Breast epithelium (tissue), 4 donors: Measurements from ENCODE around the gene GINS3. TPM values are rescaled to one million over a fixed set of nuclear protein-coding genes. Genes with fewer than 3 reads are reported as not detected.
"Not testable (repeated sequence)": the region's sequence is repeated elsewhere in the genome, so short reads cannot be mapped to it uniquely, and the experiment has no call there.

Experiments
- DNase-seq, 2 donors: peaks; one replicate each; pipeline ENCODE4 v3.0.0-alpha.2; 2019; ENCODE audit warnings: low spot score in 2 of 2
- H3K27ac ChIP-seq, 2 donors: fragments of 200-600 bp; sonication (generic) in 1 of 2; one replicate each; pipeline ENCODE4 v1.5.1; 2016 to 2019; ENCODE audit warnings: mild to moderate bottlenecking in 1 of 2
- H3K27me3 ChIP-seq, 2 donors: fragments of 200-600 bp; sonication (generic) in 1 of 2; one replicate each; pipeline versions ENCODE4 v1.5.1 to v1.6.0; 2017 to 2019; ENCODE audit warnings: control low read depth in 1 of 2, mild to moderate bottlenecking in 1 of 2
- H3K36me3 ChIP-seq: fragments of 200-600 bp; one replicate; pipeline ENCODE4 v1.5.1; 2019
- H3K4me1 ChIP-seq, 2 donors: fragments of 200-600 bp; sonication (generic); one replicate each; pipeline ENCODE4 v1.5.1; 2016 to 2019; ENCODE audit warnings: control low read depth in 1 of 2
- H3K4me3 ChIP-seq, 3 donors: fragments of 200-600 bp; sonication (generic); 1 replicate in 2 of 3; 2 replicates in 1 of 3; pipeline ENCODE4 v1.5.1; 2016 to 2019; ENCODE audit warnings: mild to moderate bottlenecking in 3 of 3, moderate library complexity in 2 of 3
- H3K9me3 ChIP-seq, 2 donors: fragments of 200-600 bp; sonication (generic) in 1 of 2; one replicate each; pipeline ENCODE4 v1.5.1; 2016 to 2019; ENCODE audit warnings: control low read depth in 1 of 2
- CTCF ChIP-seq, 3 donors: fragments of 450-650 bp; IDR thresholded peaks; one replicate each; pipeline ENCODE4 v1.5.1; 2016 to 2017; ENCODE audit warnings: antibody characterized with exemption in 3 of 3, mild to moderate bottlenecking in 3 of 3, moderate library complexity in 3 of 3
- POLR2A ChIP-seq: fragments of 450-650 bp; IDR thresholded peaks from one replicate; pipeline ENCODE4 v1.6.1; 2016; ENCODE audit warnings: antibody characterized with exemption, mild to moderate bottlenecking, moderate library complexity
- POLR2AphosphoS5 ChIP-seq, 3 donors: sonication (generic); formaldehyde crosslinking; IDR thresholded peaks; one replicate each; pipeline ENCODE4 v1.6.1; 2017; ENCODE audit warnings: antibody characterized with exemption in 3 of 3
- intact Hi-C: fragments of 100-400 bp; cut with DNase I; formaldehyde crosslinking; loops from one replicate; pipeline ENCODE4 v1.15.1; 2023; ENCODE audit warnings: low total_unique reads
- total RNA-seq, 3 donors: library from RNA; depleted of rRNA; stranded (reverse); fragments of >200 nt; gene quantifications; one replicate each; pipeline ENCODE4 v1.1.0, GENCODE V29; 2016

Gene GINS3
- total RNA-seq, 3 donors from 2014 or later: 2.9 to 7.5 (median 4.5) TPM

DNA sequence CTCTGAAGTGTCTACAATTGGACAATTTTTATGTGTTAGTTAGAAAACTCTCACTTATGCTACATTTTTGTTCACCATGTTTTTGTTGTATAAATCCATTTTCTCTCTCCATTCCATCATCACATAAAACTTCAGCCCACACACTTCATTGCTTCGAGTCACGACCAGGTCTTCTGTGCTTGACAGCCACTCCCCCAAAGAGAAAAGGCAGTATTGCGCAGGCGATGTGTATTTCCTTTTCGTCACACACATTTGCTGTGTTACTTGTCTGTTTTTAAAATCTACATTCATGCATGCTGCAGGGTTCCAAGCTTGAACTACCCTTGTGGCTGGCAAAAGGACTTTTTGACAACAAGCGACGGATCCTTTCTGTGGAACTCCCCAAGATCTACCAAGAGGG, 10.5 kb downstream of the GINS3 start:
- Histone ChIP-seq H3K27ac (no peak overlapping the region), H3K4me3 (no peak overlapping the region), H3K4me1 (no peaks in the 10 kb centered on the region), H3K36me3 (no peaks in the 10 kb centered on the region), H3K9me3 (no peaks in the 10 kb centered on the region), H3K27me3 (no peaks in the 10 kb centered on the region)
- TF ChIP-seq POLR2A: no peak
- no peak for TF ChIP-seq CTCF (IDR thresholded peaks at IDR 0.05)
- no peak for TF ChIP-seq POLR2AphosphoS5 (IDR thresholded peaks at IDR 0.05)
- intact Hi-C loops: no loop called here
- no peak for DNase-seq

- no peaks in the 10 kb centered on the region for H3K36me3 ChIP-seq
- intact Hi-C loops: no loop called here
- no peaks in the 10 kb centered on the region for H3K4me1 ChIP-seq
- peak in 1 of 2 donors; percentile 71 for DNase-seq
- no peaks in the 10 kb centered on the region for H3K27me3 ChIP-seq
- TF ChIP-seq POLR2A (no peak), POLR2AphosphoS5 (IDR thresholded peaks at IDR 0.05) (no peak)
- no peaks in the 10 kb centered on the region for H3K9me3 ChIP-seq
- H3K27ac ChIP-seq: no peak overlapping the region
- H3K4me3 ChIP-seq: no peak overlapping the region
These were observed 17.2 kb downstream of the GINS3 start for GRCh38 chr16:58409316-58409973.

DNA sequence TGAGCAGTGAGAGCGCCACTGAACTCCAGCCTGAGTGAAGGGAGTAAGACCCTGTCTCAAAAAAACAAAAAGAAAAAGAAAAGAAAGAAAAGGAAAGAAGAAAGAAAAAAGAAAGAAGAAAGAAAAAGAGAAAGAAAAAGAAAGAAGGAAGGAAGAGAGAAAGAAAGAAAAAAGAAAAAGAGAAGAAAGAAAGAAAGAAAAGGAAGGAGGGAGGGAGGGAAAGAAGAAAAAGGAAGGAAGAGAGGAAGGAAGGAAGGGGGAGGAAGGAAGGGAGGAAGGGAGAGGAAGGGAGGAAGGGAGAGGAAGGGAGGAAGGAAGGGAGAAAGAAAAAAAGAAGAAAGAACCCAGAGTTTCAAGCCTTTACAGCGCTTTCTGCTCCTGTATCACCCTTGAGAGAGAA, 19.1 kb downstream of the GINS3 start:
- intact Hi-C loops: no loop called here
- Histone ChIP-seq H3K4me3 (no peak overlapping the region), H3K27ac (no peak overlapping the region), H3K36me3 (no peaks in the 10 kb centered on the region), H3K27me3 (no peaks in the 10 kb centered on the region), H3K9me3 (no peaks in the 10 kb centered on the region), H3K4me1 (no peaks in the 10 kb centered on the region)
- TF ChIP-seq CTCF (IDR thresholded peaks at IDR 0.05) (no peak), POLR2A (no peak), POLR2AphosphoS5 (IDR thresholded peaks at IDR 0.05) (no peak)
- DNase-seq: no peak

DNA sequence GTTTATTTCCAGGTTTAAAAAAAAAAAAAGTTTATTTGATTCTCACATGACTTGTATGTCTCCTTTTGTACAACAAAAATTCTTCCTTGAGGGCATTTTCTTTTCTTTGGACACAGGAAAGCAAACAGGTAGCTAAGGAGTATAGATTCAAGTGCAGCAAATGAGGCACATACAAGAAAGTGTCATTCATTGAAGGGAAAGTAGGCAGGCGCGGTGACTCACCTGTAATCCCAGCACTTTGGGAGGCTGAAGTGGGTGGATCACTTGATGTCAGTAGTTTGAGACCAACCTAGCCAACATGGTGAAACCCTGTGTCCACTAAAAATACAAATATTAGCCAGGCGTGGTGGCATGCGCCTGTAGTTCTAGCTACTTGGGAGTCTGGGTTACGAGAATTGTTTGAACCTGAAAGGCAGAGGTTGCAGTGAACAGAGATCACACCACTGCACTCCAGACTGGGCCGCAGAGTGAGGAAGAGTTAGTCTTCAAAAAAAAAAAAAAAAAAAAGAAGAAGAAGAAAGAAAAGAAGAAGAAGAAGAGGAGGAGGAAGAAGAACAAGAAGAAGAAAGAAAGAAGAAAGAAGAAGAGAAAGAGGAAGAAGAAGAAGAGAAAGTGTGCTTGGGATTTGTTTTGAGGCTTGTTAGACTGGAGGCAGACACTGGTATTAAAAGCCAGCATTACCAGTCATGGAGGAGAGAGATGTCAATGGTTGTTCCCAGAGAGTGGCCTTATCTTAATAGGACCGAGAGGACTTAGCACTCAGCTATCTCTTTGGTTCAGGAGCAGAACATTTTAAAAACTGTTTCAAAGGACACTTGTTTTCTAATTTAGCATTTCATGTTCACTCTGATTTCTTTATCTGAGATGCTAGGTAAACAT, 19.7 kb downstream of the GINS3 start:
- H3K9me3 ChIP-seq: no peaks in the 10 kb centered on the region
- H3K36me3 ChIP-seq: no peaks in the 10 kb centered on the region
- H3K27me3 ChIP-seq: no peaks in the 10 kb centered on the region
- H3K4me3 ChIP-seq: no peak overlapping the region
- intact Hi-C loops: no loop called here
- TF ChIP-seq POLR2AphosphoS5 (IDR thresholded peaks at IDR 0.05) (no peak), POLR2A (no peak), CTCF (IDR thresholded peaks at IDR 0.05) (no peak)
- H3K27ac ChIP-seq: no peak overlapping the region
- no peak for DNase-seq
- no peaks in the 10 kb centered on the region for H3K4me1 ChIP-seq

GRCh38 chr16:58412615-58412970, 20.3 kb downstream of the GINS3 start:
- H3K27ac ChIP-seq, H3K27me3 ChIP-seq, H3K36me3 ChIP-seq, intact Hi-C loops, H3K4me1 ChIP-seq, H3K9me3 ChIP-seq, DNase-seq, H3K4me3 ChIP-seq: not testable (repeated sequence)

- no peak overlapping the region for H3K27ac ChIP-seq
- H3K4me3 ChIP-seq: no peak overlapping the region
- no peak for DNase-seq
- H3K9me3 ChIP-seq: no peaks in the 10 kb centered on the region
- H3K4me1 ChIP-seq: no peaks in the 10 kb centered on the region
- intact Hi-C loops: no loop called here
- H3K36me3 ChIP-seq: no peaks in the 10 kb centered on the region
- TF ChIP-seq POLR2A: no peak
- TF ChIP-seq CTCF (IDR thresholded peaks at IDR 0.05): no peak
- TF ChIP-seq POLR2AphosphoS5 (IDR thresholded peaks at IDR 0.05): no peak
- H3K27me3 ChIP-seq: no peaks in the 10 kb centered on the region
These were observed 21.1 kb downstream of the GINS3 start for GRCh38 chr16:58413359-58413758.
